ENCODE data around the gene TUBA3E.
"Not testable (repeated sequence)": the region's sequence is repeated elsewhere in the genome, so short reads cannot be mapped to it uniquely, and the experiment has no call there.

TUBA3E gene

DNA sequence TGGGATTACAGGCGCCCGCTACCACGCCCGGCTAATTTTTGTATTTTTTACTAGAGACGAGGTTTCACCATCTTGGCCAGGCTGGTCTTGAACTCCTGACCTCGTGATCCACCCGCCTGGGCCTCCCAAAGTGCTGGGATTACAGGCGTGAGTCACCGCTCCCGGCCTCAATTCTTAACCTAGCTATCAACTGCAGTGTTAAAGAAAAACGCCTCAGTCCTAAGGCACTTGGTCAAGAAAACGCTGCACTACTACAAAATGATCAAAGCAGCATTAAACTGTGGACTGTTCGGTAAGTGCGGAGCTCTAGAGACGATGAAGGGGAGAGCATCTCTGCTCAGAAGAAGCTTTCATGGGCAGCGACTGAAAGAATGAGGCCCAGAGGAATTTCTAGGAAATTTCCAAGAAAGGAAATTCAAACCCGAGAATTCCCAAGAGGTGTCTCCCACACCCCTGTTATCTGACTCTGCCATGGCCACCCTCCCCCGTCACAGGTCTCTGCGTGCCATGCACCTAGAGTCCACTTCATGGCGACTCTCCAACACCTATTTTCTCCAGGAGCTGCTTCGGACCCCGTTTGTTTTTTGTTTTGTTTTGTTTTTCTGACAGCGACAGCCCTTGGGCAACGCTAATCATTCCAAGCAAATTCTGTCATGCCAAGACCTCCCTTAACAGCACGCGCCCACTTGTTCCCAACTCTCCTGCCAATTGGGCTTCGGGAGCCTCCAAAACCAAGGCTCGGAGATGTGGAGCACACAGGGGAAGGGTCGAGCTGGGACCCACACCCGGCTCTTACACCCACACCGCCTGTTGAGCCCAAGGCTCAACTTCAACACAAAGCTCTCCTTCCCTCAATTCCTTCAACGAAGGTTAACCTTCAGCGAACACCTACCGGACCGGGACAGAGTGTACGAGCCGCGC, 17.6 kb downstream of the TUBA3E start:
- H3K4me1 ChIP-seq (ENCODE audit: insufficient read depth, low read length); H3K27me3 ChIP-seq (ENCODE audit: insufficient read depth, low read length); H3K9me3 ChIP-seq (ENCODE audit: insufficient read depth, low read depth, low read length): not testable (repeated sequence)
- H3K4me3 ChIP-seq (ENCODE audit: low read length), result peak overlapping the region; percentile 99
- H3K36me3 ChIP-seq (ENCODE audit: insufficient read depth, low read depth, low read length), result peaks cover 17% of the 10 kb centered on the region; the same call in 1 of the 2 replicates
- H3K9ac ChIP-seq (ENCODE audit: low read depth, low read length), result peak overlapping the region; percentile 99
- H3K27ac ChIP-seq (ENCODE audit: low read length), result peak overlapping the region; percentile 78

GRCh38 chr2:130174866-130175265, 23.4 kb downstream of the TUBA3E start:
- not testable (repeated sequence) for H3K27me3 ChIP-seq (ENCODE audit: insufficient read depth, low read length); H3K27ac ChIP-seq (ENCODE audit: low read length); H3K9me3 ChIP-seq (ENCODE audit: insufficient read depth, low read depth, low read length); H3K4me3 ChIP-seq (ENCODE audit: low read length); H3K9ac ChIP-seq (ENCODE audit: low read depth, low read length); H3K4me1 ChIP-seq (ENCODE audit: insufficient read depth, low read length)
- H3K36me3 ChIP-seq (ENCODE audit: insufficient read depth, low read depth, low read length), result peaks cover 57% of the 10 kb centered on the region

DNA sequence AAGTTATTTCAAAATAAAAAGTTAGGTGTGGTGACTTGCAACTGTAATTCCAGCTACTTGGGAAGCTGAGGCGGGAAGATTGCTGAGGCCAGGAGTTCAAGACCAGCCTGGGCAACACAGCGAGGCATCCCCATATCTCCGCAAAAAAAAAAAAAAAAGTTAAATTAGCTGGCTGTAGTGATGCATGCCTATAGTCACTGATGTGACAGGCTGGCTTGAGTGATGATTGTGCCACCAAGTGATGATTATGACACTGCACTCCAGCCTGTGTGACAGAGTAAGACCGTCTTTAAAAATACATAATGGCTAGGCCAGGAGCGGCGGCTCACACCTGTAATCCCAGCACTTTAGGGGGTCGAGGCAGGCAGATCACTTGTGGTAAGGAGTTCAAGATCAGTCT, 28.3 kb downstream of the TUBA3E start:
- H3K36me3 ChIP-seq (ENCODE audit: insufficient read depth, low read depth, low read length), result peaks cover 86% of the 10 kb centered on the region
- no peak overlapping the region for H3K4me3 ChIP-seq (ENCODE audit: low read length)
- H3K9me3 ChIP-seq (ENCODE audit: insufficient read depth, low read depth, low read length), result no peaks in the 10 kb centered on the region
- H3K4me1 ChIP-seq (ENCODE audit: insufficient read depth, low read length), result no peaks in the 10 kb centered on the region
- H3K27ac ChIP-seq (ENCODE audit: low read length), result no peak overlapping the region
- H3K27me3 ChIP-seq (ENCODE audit: insufficient read depth, low read length), result no peaks in the 10 kb centered on the region
- no peak overlapping the region for H3K9ac ChIP-seq (ENCODE audit: low read depth, low read length)

- not testable (repeated sequence) for H3K9me3 ChIP-seq (ENCODE audit: insufficient read depth, low read depth, low read length); H3K27ac ChIP-seq (ENCODE audit: low read length); H3K27me3 ChIP-seq (ENCODE audit: insufficient read depth, low read length); H3K4me1 ChIP-seq (ENCODE audit: insufficient read depth, low read length); H3K4me3 ChIP-seq (ENCODE audit: low read length); H3K9ac ChIP-seq (ENCODE audit: low read depth, low read length)
- peaks cover 85% of the 10 kb centered on the region for H3K36me3 ChIP-seq (ENCODE audit: insufficient read depth, low read depth, low read length)
These were observed 29.1 kb downstream of the TUBA3E start for GRCh38 chr2:130169163-130169562.

GRCh38 chr2:130166611-130167010, 31.6 kb downstream of the TUBA3E start:
- not testable (repeated sequence) for H3K4me1 ChIP-seq (ENCODE audit: insufficient read depth, low read length); H3K9ac ChIP-seq (ENCODE audit: low read depth, low read length); H3K27ac ChIP-seq (ENCODE audit: low read length); H3K27me3 ChIP-seq (ENCODE audit: insufficient read depth, low read length); H3K9me3 ChIP-seq (ENCODE audit: insufficient read depth, low read depth, low read length); H3K4me3 ChIP-seq (ENCODE audit: low read length)
- peaks cover 75% of the 10 kb centered on the region for H3K36me3 ChIP-seq (ENCODE audit: insufficient read depth, low read depth, low read length)

- Histone ChIP-seq H3K9me3 (ENCODE audit: insufficient read depth, low read depth, low read length) (no peaks in the 10 kb centered on the region), H3K4me1 (ENCODE audit: insufficient read depth, low read length) (no peaks in the 10 kb centered on the region), H3K9ac (ENCODE audit: low read depth, low read length) (no peak overlapping the region), H3K27ac (ENCODE audit: low read length) (no peak overlapping the region), H3K36me3 (ENCODE audit: insufficient read depth, low read depth, low read length) (peaks cover 68% of the 10 kb centered on the region), H3K27me3 (ENCODE audit: insufficient read depth, low read length) (no peaks in the 10 kb centered on the region), H3K4me3 (ENCODE audit: low read length) (no peak overlapping the region)
These were observed 32.8 kb downstream of the TUBA3E start for GRCh38 chr2:130165293-130166016.

GRCh38 chr2:130162968-130163367, 35.3 kb downstream of the TUBA3E start:
- peaks cover 63% of the 10 kb centered on the region for H3K36me3 ChIP-seq (ENCODE audit: insufficient read depth, low read depth, low read length)

GRCh38 chr2:130162486-130162885, 35.8 kb downstream of the TUBA3E start:
- not testable (repeated sequence) for H3K27ac ChIP-seq (ENCODE audit: low read length); H3K27me3 ChIP-seq (ENCODE audit: insufficient read depth, low read length); H3K9me3 ChIP-seq (ENCODE audit: insufficient read depth, low read depth, low read length); H3K4me3 ChIP-seq (ENCODE audit: low read length); H3K9ac ChIP-seq (ENCODE audit: low read depth, low read length); H3K4me1 ChIP-seq (ENCODE audit: insufficient read depth, low read length)
- peaks cover 58% of the 10 kb centered on the region for H3K36me3 ChIP-seq (ENCODE audit: insufficient read depth, low read depth, low read length)

More at GRCh38 chr2:130162968-130163367, 35.3 kb downstream of the TUBA3E start:
- Histone ChIP-seq H3K4me1 (ENCODE audit: insufficient read depth, low read length) (no peaks in the 10 kb centered on the region), H3K4me3 (ENCODE audit: low read length) (no peak overlapping the region), H3K9ac (ENCODE audit: low read depth, low read length) (no peak overlapping the region), H3K27ac (ENCODE audit: low read length) (no peak overlapping the region), H3K27me3 (ENCODE audit: insufficient read depth, low read length) (no peaks in the 10 kb centered on the region), H3K9me3 (ENCODE audit: insufficient read depth, low read depth, low read length) (no peaks in the 10 kb centered on the region)

DNA sequence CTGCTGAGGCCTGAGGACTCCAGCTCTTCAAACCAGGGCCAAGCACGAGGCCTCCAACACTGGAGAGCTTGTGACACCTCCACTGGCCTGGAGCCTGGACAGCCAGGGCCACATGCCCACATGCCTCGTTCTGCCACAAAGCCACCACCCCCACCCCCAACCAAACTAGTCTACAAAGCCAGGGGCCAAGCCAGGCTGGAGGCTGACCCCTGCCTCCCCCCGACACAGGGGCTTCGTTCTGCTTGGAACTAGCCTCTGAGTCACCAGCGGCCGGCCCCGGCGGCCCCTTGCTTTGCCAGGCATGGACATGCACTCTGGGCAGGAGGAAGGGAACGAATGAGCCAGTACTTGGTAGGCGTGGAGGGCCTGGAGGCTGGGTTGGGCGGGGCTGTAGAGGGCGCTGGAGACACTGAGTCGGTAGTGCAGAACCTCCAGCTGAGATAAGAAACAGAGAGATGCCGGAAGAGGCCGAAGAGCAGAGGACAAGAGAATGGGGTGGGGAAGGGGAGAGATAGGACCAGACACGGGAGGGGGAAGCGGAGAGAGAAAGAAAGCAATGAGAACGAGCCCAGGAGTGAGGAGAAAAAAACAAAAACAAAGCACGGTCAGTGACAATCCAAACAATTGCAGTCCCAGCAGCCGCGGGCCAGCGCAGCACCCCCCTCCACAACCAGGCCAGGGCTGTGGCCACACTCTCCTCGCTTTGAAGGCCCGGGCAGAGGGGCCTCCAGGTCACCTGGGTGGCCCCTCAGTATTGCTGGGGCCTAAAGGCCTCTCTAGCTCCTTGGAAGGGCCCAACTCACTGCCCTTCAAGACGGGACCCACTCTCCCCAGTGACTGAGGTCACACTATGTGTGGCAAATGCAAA, 37.2 kb downstream of the TUBA3E start:
- not testable (repeated sequence) for H3K4me3 ChIP-seq (ENCODE audit: low read length); H3K9me3 ChIP-seq (ENCODE audit: insufficient read depth, low read depth, low read length); H3K4me1 ChIP-seq (ENCODE audit: insufficient read depth, low read length); H3K27ac ChIP-seq (ENCODE audit: low read length); H3K27me3 ChIP-seq (ENCODE audit: insufficient read depth, low read length); H3K9ac ChIP-seq (ENCODE audit: low read depth, low read length)
- peaks cover 44% of the 10 kb centered on the region for H3K36me3 ChIP-seq (ENCODE audit: insufficient read depth, low read depth, low read length)

- no peak overlapping the region for H3K27ac ChIP-seq (ENCODE audit: low read length)
- H3K27me3 ChIP-seq (ENCODE audit: insufficient read depth, low read length), result no peaks in the 10 kb centered on the region
- H3K4me1 ChIP-seq (ENCODE audit: insufficient read depth, low read length), result no peaks in the 10 kb centered on the region
- peaks cover 44% of the 10 kb centered on the region for H3K36me3 ChIP-seq (ENCODE audit: insufficient read depth, low read depth, low read length)
- H3K9ac ChIP-seq (ENCODE audit: low read depth, low read length), result no peak overlapping the region
- no peaks in the 10 kb centered on the region for H3K9me3 ChIP-seq (ENCODE audit: insufficient read depth, low read depth, low read length)
- no peak overlapping the region for H3K4me3 ChIP-seq (ENCODE audit: low read length)
These were observed 38.1 kb downstream of the TUBA3E start for GRCh38 chr2:130160131-130160530.

DNA sequence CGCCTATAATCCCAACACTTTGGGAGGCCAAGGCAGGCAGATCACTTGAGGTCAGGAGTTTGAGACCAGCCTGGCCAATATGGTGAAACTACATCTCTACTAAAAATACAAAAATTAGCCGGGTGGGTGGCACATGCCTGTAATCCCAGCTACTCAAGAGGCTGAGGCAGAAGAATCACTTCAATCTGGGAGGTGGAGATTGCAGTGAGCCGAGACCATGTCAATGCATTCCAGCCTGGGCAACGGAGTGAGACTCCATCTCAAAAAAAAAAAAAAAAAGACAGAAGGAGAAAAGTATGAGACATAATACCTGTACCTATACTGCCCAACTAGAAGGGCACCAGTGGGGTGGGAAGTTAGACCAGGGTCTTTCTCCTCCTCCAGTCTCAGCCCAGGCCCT, 38.9 kb downstream of the TUBA3E start:
- H3K4me1 ChIP-seq (ENCODE audit: insufficient read depth, low read length); H3K9me3 ChIP-seq (ENCODE audit: insufficient read depth, low read depth, low read length); H3K27me3 ChIP-seq (ENCODE audit: insufficient read depth, low read length); H3K4me3 ChIP-seq (ENCODE audit: low read length); H3K27ac ChIP-seq (ENCODE audit: low read length); H3K9ac ChIP-seq (ENCODE audit: low read depth, low read length): not testable (repeated sequence)
- peaks cover 43% of the 10 kb centered on the region for H3K36me3 ChIP-seq (ENCODE audit: insufficient read depth, low read depth, low read length)
